Keratinocyte (primary cell): Measurements from ENCODE around the gene ATP5F1D. TPM values are rescaled to one million over a fixed set of nuclear protein-coding genes. Genes with fewer than 3 reads are reported as not detected.
A peak's percentile ranks its signal among the peaks of the same experiment; 100 is the strongest.

ENCODE experiments used
- DNase-seq: peaks from one replicate; pipeline ENCODE4 v3.0.0-alpha.2; 2011; ENCODE audit warnings: low read depth, missing footprints, low spot score
- FAIRE-seq: peaks from 2 replicates; lab custom pipeline; 2011; peaks lifted over from hg19 to GRCh38; lab: Jason Lieb, UNC
- H2AFZ ChIP-seq: 2 replicates; pipeline ENCODE4 v1.6.0; 2012; ENCODE audit warnings: low read length, control low read depth, inconsistent platforms; ENCODE audit not compliant: control insufficient read depth
- H3K27ac ChIP-seq: 2 replicates; pipeline ENCODE4 v1.5.1; 2011; ENCODE audit warnings: low read length; ENCODE audit not compliant: control insufficient read depth, insufficient read depth
- H3K27me3 ChIP-seq: 3 replicates; pipeline ENCODE4 v1.6.0; 2011; ENCODE audit warnings: low read length; ENCODE audit not compliant: control insufficient read depth, insufficient read depth; ENCODE audit errors: extremely low read depth
- H3K36me3 ChIP-seq, 2 experiments: 2 replicates in 1 of 2; 3 replicates in 1 of 2; pipeline ENCODE4 v1.5.1; 2011; ENCODE audit warnings: low read length in 2 of 2, mild to moderate bottlenecking in 1 of 2; ENCODE audit not compliant: control insufficient read depth in 2 of 2, insufficient read depth in 2 of 2; ENCODE audit errors: extremely low read depth in 1 of 2
- H3K4me1 ChIP-seq: 3 replicates; pipeline ENCODE4 v1.5.1; 2011; ENCODE audit warnings: low read length; ENCODE audit not compliant: control insufficient read depth, insufficient read depth; ENCODE audit errors: extremely low read depth
- H3K4me2 ChIP-seq: 3 replicates; pipeline ENCODE4 v1.6.0; 2011; ENCODE audit warnings: low read depth, low read length; ENCODE audit not compliant: control insufficient read depth, insufficient read depth; ENCODE audit errors: extremely low read depth
- H3K4me3 ChIP-seq, 3 experiments: fragments of 200-600 bp in 1 of 3; sonication (generic) in 1 of 3; 2 replicates in 2 of 3; 3 replicates in 1 of 3; pipeline ENCODE4 v1.5.1; 2011 to 2016; ENCODE audit warnings: low read length in 3 of 3, mild to moderate bottlenecking in 3 of 3, control low read depth in 2 of 3, inconsistent platforms in 1 of 3, low read depth in 1 of 3, mixed read lengths in 1 of 3, mixed run types in 1 of 3, moderate library complexity in 1 of 3; ENCODE audit not compliant: control insufficient read depth in 2 of 3, insufficient read depth in 2 of 3; ENCODE audit errors: extremely low read depth in 1 of 3
- H3K79me2 ChIP-seq: 2 replicates; pipeline ENCODE4 v1.6.0; 2012; ENCODE audit warnings: low read length; ENCODE audit not compliant: control insufficient read depth, insufficient read depth
- H3K9ac ChIP-seq: 3 replicates; pipeline ENCODE4 v1.6.0; 2011; ENCODE audit warnings: low read length; ENCODE audit not compliant: control insufficient read depth, insufficient read depth; ENCODE audit errors: extremely low read depth
- H3K9me1 ChIP-seq: 3 replicates; pipeline ENCODE4 v1.6.0; 2011; ENCODE audit warnings: low read length; ENCODE audit not compliant: control insufficient read depth, insufficient read depth; ENCODE audit errors: extremely low read depth
- H3K9me3 ChIP-seq: 2 replicates; pipeline ENCODE4 v1.5.1; 2012; ENCODE audit warnings: low read depth, low read length; ENCODE audit not compliant: control insufficient read depth
- H4K20me1 ChIP-seq: 3 replicates; pipeline ENCODE4 v1.6.0; 2011; ENCODE audit warnings: low read length; ENCODE audit not compliant: control insufficient read depth, insufficient read depth; ENCODE audit errors: extremely low read depth
- CTCF ChIP-seq, 3 experiments: IDR thresholded peaks in 1 of 3; conservative IDR thresholded peaks in 1 of 3; optimal IDR thresholded peaks in 1 of 3; 2 replicates in 2 of 3; 3 replicates in 1 of 3; pipeline versions ENCODE3 to v1.5.1; 2011; ENCODE audit warnings: low read length in 3 of 3, mild to moderate bottlenecking in 3 of 3, moderate library complexity in 2 of 3, control low read depth in 1 of 3, inconsistent platforms in 1 of 3; ENCODE audit not compliant: insufficient read depth in 2 of 3; ENCODE audit errors: extremely low read depth in 1 of 3
- EZH2 ChIP-seq: IDR thresholded peaks from one replicate; pipeline ENCODE4 v1.6.1; 2012; ENCODE audit warnings: inconsistent platforms, mild to moderate bottlenecking, low read length, moderate library complexity
- dilution Hi-C: fragments of 300-500 bp; cut with MboI; formaldehyde crosslinking; loops from one replicate; pipeline ENCODE4 v1.7.0; 2020; ENCODE audit warnings: low sequenced_read_pairs; ENCODE audit not compliant: extremely low pct_ligation_motif_present
- polyA plus RNA-seq, 5 experiments: library from polyadenylated mRNA; depleted of rRNA in 3 of 5; stranded (reverse) in 3 of 5; stranded (forward) in 1 of 5; unstranded in 1 of 5; fragments of >200 nt; gene quantifications; 1 replicate in 1 of 5; 2 replicates in 3 of 5; 3 replicates in 1 of 5; pipeline versions ENCODE4 v1.2.1 to v1.2.3, GENCODE V29; 2011 to 2012; ENCODE audit warnings: missing spikeins in 2 of 5, low read depth in 1 of 5, low replicate concordance in 1 of 5

Gene ATP5F1D
- polyA plus RNA-seq, 1 donor (not counting 4 experiments of a cell fraction or from before 2014, with no cell fraction given) = 51.3 TPM

DNA sequence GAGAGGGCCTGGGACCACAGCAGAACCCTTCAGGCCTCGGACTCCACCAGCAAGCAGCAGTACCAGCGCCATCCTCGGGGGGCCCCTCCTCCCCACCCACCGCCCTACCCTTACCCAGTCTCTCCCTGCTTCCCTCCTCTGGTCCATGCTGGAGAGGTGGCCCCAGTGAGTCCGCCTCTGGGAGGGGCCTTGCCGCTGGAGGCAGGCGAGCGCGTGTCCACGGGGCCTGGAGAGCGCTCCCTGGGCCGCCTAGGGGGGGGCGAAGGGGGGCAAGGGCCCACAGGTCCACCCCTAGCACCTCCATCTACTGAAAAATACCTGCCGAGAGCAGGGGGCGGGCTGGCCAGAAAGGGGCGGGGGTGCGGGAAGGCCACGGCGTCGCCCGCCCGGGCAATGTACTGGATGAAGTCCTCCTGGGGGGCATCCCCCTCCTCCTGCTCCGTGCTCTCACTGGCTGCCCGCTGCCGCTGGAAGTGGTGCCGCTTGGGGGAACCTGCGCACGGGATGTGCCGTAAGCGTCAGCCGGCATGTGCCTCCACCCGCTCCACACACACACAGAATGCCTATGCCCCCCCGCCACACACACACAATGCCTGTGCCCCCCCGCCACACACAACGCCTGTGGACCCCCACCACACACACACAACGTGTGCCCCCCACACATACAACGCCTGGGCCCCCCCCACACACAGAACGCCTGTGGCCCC is 10.6 kb upstream of the ATP5F1D start:
- H3K9ac ChIP-seq = no peak overlapping the region
- FAIRE-seq (no peak), DNase-seq (no peak)
- peaks cover 9 to 18% of the 10 kb centered on the region in 2 experiments for H3K36me3 ChIP-seq
- H3K27me3 ChIP-seq = no peaks in the 10 kb centered on the region
- H3K27ac ChIP-seq = no peak overlapping the region
- no peak overlapping the region for H3K4me3 ChIP-seq
- no peak overlapping the region for H2AFZ ChIP-seq
- no peaks in the 10 kb centered on the region for H3K79me2 ChIP-seq
- TF ChIP-seq CTCF (optimal IDR thresholded peaks at IDR 0.05 in 1 of 3, IDR thresholded peaks at IDR 0.05 in 1 of 3, conservative IDR thresholded peaks at IDR 0.05 in 1 of 3; ENCODE audit: extremely low read depth in 1 of 3, insufficient read depth in 2 of 3, low read length in 3 of 3) (peak in 1 of 3 experiments; percentile 1), EZH2 (no peak)
- peaks cover 2% of the 10 kb centered on the region for H4K20me1 ChIP-seq
- H3K4me2 ChIP-seq = no peak overlapping the region
- dilution Hi-C loops = no loop called here
- H3K9me1 ChIP-seq = no peaks in the 10 kb centered on the region
- H3K9me3 ChIP-seq = no peaks in the 10 kb centered on the region
- H3K4me1 ChIP-seq = peaks cover 15% of the 10 kb centered on the region

DNA sequence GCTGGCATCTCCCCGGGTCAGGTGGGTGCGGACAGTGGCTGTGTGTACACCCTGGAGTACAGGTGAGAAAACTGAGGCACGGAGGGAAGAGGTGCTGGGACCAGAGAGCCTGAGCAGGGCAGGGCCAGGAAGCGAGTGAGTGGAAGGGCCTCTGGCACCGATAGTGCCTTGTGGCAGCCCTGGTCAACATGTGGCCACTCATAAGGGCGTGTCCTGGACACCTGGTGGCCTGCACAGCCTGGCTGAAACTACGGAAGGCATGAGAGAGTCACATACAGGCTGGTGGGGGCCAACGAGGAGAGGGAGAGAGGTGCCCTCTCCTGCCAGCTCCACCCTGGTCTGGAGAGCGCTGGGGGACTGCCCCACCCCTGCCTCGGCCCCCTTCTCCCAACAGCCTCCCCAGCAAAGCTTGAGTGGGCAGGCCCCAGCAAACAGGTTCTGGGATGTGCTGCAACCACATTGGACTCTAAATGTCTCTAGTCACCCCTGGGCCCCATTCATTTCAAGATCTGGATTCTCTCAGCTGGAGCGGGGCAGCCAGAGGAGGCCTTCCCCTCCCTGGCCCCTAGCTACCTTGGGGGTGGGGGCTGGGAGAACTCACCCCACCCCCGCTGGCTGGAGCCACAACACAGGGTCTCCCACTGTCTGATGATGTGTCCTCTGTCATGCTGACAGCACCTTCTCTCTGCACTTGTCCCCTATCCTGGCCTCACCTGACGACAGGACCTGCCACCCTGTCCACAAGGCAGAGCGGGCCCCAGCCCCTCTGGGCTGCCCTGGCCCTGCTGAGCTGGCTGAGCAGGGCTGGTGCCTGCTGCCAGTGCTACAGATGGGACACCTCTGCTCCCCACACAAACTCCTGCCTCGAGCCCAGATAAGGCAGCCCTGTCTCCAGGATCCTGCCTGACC is 9.6 kb upstream of the ATP5F1D start:
- DNase-seq (no peak), FAIRE-seq (no peak)
- Histone ChIP-seq H3K36me3 (peaks cover 9 to 14% of the 10 kb centered on the region in 2 experiments), H3K27ac (no peak overlapping the region), H3K9me3 (no peaks in the 10 kb centered on the region), H3K4me2 (no peak overlapping the region), H3K79me2 (no peaks in the 10 kb centered on the region), H3K9ac (no peak overlapping the region), H3K4me1 (peaks cover 21% of the 10 kb centered on the region), H3K27me3 (no peaks in the 10 kb centered on the region), H4K20me1 (peaks cover 2% of the 10 kb centered on the region), H3K4me3 (no peak overlapping the region), H3K9me1 (no peaks in the 10 kb centered on the region), H2AFZ (no peak overlapping the region)
- dilution Hi-C loops = no loop called here
- TF ChIP-seq CTCF (optimal IDR thresholded peaks at IDR 0.05 in 1 of 3, IDR thresholded peaks at IDR 0.05 in 1 of 3, conservative IDR thresholded peaks at IDR 0.05 in 1 of 3; ENCODE audit: extremely low read depth in 1 of 3, insufficient read depth in 2 of 3, low read length in 3 of 3) (no peak), EZH2 (no peak)
